NCI-H82 (cell line): ENCODE results near the gene NEURL1B.

Experiments
- DNase-seq: peaks from one replicate; lab custom pipeline; 2025; lab: John Stamatoyannopoulos, UW

The NEURL1B gene

DNA sequence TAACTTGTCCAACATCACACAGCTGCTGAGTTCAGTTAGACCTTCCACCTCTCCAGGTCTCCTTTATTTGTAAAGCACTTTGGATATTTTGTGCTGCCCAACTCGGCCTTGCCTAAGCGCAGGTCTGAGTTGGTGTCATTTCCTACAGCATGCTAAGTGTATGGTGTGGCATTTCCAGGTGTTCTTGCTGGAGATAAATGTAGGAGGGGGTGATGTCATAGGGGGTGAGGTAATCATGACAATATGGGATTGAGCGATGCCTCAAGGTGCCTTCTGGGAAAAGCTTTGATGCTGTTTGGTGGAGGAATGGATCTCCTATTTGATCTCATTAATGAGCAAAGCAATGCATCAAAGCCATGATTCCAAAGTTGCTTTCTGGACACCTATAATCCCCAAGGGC lies 32.3 kb upstream of the NEURL1B start:
- DNase-seq = no peak

DNA sequence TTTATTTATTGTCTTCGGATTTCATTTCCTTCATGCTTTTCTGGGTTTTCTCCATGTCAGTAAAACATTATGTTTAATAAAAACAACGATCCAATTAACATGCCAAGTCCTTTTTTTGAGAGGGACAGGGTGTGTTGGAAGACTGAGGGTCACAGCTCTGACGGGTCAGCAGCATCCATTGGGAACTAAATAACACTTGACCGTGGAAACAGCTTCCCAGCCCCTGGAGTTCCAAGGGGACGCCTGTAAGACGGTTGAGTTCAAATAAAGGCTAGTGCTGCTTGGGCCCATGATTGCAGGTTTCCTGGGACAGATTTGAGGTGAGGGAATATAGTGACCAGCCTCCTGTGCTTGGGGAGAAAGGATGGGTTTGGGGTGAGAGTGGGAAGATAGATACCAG lies 30.4 kb upstream of the NEURL1B start:
- DNase-seq = no peak

DNA sequence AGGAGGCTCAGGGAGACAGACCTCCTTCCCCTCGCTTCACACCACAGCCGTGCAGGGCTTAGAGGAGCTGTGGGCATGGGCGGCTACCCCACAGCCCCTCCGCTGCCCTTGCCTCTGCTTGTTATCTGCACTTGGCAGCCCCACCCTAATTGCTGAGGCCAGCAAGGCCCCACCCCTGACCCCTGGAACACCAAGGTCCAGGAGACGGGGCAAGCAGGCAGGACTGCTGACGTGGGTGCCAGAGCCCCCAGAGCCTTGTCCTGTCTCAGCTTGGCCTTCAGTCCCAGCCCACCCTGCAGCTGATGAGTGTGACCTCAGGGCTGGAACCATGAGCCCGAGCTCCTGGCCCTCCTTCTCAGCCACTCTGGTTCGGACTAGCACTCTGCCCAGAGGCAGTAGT lies 29.1 kb upstream of the NEURL1B start:
- DNase-seq = no peak

DNA sequence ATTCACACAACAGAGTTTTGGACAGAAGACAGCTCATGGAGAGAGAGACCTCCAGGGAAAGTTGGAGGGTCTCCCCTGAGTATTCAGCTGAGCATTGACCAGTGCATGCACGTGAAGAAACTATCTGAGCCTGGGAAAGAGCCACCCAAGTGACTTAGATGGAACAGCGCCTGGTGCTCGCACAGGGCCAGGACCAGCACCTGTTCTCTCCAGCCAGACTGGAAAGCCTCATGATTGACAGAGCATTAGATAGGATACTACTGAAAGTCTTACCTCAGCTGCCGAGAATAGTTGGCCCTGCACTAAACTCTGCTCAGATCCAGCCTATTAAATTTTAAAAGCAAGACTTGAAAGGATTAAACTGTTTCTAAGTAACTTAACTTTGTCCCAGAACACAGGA lies 28.3 kb upstream of the NEURL1B start:
- no peak for DNase-seq

DNA sequence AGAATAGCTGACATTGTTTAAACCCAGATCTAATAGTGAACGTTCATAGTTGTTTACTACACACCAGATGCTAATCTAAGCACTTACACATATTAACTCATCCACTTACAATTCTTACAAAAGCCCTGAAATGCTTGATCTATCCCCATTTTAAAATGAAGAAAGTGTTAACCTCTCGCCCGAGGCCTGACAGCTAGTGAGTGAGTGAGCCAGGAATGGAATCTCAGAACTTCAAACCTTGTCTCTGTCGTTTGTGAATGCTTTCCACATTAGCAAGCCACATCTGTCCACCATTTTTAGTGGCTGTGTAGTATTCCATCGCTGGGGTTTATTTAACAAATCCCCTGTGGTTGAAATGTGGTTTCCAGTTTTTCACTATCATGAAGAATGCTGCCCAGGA lies 24.9 kb upstream of the NEURL1B start:
- DNase-seq = no peak

DNA sequence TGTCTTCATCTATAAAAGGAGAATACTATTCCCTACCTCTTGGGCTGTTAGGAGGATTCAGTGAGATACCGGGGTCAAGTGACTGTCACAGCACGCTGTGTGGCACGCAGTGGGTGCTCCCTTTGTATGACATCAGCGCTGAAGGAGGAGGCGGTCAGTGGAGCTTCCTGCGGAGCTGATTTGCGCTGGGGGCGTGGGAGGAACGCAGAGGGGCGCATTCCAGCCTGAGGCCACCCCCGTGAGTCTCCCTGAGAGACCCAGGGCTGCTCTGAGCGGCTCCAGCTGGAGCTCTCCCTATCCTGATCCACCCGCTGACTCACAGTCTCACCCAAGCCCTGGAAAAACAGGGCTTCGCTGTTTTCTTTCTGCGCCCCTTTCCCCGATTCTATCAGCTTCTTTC lies 24.3 kb upstream of the NEURL1B start:
- DNase-seq = no peak

DNA sequence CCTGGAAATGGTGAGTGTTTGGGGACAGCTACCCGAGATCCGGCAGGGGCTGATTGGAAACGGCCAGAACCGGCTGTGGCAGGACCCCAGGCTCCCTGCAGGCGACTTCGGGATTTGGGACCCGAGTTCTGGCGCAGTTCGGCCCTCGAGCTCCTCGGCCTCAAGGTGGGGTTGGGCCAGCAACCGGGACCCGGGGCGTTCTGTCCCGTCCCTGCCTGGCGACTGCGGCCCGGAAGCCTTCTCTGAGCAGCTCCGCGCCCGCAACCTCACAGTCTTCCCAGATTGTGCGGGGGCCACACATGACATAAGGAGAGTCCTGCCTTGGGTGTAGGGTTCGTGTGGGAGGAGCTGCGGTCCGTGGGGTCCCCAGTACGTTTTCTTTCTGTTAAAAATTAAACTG lies 23.2 kb upstream of the NEURL1B start:
- no peak for DNase-seq

DNA sequence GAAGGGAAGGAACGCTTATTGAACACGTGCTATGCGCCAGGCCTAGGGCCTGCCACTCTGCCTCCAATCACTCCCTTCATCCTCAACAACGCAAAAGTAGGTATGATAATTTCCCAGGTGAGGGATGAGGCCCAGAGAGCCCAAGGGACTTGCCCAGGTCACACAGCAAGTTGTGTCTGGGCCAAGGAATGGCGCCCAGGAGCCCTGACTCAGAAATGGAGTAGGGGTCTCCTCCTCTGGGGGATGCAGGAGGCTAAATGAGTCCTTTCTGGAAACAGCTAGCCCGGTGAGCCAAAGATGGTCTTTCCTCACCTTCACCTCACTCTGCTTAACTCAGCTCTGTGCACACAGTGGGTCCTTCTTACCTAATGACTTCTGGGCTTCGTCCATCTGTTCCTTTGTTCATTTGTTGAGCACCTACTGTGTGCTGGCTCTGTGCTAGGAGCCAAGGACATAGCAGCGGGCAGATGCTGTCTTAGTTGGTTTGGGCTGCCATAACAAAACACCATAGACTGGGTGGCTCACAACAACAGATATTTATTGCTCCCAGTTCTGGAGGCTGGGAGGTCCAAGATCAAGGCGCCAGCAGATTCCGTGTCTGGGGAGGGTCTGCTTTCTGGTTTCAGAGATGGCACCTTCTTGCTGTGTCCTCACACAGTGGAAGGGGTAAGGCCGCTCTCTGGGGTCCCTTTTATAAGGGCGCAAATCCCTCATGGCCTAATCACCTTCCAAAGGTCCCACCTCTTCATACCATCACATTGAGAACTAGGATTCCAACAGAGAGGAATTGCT lies 22.3 kb upstream of the NEURL1B start:
- DNase-seq = no peak

DNA sequence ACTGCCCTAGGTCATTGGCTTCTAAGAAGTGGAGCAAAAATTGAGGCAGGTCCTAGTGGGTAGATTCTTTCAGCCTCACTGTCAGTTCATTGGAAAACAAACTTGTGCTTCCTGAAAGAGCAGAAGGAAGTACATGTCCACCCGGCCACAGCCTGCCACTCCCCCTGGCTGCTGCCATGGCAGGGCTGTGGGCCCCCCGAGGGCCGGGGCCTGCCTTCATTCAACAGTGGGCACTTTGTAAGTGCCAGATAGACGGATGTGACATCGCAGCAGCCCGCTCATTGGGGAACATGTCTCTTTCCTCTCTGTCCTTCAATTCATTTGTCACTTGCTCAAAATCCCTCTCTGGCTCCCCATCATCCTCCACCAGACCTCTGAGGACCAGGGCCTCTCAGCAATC lies 20.6 kb upstream of the NEURL1B start:
- no peak for DNase-seq

DNA sequence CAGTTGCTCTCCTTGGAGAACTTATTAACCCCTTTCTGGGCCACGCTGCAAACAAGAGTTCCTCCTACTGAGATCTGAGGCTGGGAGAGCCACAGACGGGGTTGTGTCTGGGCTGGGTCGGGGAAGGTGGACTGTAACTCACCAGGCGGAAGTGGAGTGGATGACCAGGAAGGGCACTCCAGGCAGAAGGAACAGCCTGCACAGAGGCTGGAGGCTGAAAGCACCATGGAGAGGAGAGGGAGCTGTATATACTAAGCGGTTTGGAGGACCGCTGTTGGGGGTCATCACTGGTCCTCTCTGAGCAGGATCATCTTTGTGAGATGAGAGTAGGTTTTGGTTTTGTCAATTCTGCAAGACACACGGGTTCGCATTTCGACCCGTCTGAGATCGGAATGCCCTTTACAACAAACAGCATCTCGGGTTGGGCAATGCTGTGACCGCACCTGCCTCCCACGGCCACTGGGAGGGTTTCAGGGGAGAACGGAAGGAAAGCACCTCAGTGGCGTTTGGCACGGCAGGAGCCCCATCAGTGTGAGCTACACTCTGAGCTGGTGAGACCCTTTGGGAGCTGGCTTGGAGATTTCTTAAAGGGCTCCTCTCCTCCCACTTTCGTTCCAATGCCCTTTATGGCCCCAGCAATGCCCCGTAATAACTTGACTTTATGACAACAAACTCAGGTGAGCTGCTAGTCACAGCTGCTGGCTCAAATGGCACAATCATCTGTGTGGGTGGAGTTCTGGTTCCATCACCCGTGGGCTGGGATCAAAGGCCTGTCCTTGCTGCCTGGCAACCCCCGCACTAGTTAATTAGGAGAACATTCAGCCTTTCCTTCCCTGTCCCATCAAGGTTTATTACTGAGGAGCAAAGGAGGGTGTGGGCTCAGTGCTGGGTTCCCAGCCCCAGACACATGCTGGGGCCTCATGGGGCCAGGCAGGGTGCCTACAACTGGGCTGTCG lies 18.7 kb upstream of the NEURL1B start:
- no peak for DNase-seq

DNA sequence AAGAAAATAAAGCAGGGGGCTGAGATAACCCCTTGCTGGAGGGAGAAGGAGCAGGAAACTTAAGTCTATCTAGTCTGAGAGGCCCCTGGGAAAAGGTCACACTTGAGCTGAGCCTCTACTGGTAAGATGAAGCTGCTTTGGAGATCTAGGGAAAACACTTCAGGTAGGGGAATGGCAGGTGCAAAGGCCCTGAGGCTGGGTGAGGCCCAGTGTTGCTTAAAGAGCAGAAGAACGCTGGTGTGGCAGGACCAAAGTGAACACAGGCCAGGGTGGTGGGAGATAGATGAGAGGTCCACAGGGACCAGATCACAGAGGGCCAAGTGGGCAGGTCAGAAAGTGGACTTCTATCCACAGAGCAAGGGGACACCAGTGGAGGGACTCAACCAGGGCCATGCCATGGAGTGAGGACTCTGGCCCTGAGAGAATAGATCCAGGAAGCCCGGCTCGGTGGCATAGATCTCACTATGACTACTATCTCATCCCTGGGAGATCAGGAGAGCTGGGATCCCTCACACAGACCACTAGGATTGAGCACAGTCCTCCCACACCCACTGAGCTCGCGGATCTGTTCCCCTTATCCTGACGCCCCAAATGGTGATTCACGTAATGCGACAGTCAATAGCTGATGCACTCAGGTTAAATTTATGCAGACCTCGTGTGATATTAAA lies 17.6 kb upstream of the NEURL1B start:
- DNase-seq = no peak

DNA sequence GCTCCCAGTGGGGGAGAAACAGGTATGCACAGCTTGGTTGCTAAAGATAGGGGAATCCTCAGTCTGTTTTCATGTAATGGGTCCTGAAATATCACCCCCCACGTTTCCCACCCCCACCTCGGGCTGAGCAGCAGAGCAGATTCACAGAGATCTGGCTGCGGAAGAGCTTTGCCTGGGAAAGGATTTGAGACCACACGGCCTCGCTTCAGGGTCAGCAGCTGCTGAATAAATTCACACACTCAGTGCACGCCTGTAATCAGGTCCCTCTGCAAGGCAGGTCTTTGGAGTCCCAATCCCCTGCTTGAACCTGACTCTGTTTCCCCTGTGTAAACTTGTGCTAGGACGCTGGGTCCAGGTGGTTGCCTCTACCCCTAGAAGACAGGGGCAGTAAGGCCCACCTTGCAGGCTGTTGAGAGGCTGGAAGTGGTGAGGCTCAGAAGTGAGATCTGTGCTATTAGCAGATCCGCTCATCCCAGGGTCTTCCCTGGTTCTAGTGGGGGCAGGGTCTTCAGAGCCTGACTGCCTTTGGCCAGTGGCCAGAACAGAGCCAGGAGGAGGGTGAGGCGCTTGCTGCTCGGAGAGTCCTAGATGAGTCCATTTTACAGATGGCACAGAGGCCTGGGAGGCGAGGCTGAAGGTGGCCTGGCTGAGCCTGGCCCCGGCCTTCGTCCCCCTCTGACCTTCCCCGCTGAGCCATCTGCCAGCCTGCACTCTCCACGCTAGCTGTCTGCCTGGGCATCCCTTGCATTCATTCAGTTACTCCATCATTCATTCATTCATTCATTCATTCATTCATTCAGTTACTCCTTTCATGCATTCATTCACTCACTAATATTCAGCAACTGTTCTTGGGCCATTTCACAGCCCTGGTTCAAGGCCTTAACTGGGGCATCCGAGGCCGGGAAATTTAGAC lies 16.7 kb upstream of the NEURL1B start:
- DNase-seq = peak; percentile 20

DNA sequence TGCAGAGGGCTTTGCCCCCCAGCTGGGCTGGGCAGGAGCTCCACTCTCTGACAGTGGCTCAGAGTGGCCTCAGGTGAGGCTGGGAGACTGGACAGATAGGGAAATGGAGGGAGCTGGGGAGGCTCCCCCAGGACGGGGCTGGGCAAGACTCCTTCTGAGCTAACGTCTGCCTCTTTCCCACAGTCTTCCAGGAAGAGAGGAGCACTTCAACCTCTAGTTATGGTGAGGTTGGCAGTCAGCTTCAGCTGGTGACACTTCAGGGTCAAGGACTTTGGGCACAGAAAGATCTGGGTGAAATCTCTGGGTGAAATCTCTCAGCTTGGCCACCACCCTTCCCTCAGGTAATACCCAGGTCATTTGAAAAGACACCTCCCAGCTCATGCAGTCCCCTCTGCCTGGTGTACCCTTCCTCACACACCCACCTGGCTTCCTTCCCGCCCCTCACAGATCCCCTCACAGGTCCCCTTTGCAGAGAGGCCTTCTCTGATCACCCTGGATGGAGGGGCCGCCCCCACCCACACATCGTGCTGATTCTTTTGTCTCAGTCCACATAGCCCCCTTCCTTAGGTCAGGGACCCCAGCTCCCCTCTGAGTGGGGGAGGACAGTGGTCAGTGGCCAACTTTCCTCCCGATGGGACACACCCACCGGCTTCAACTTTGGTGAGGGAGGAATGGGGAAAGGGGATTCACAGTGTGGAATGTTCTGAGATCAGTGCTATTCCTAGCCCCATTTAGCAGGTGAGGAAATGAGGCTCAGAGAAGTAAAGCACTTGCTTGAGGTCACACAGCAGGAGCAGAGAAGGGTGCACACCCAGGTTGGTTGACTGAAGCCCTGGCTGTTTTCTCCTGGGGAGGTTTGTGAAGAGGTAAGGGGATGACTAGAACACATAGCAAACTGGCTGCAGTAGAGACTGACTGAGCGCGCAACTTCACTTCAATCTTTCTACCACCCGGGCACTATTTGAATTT lies 15.8 kb upstream of the NEURL1B start:
- no peak for DNase-seq

DNA sequence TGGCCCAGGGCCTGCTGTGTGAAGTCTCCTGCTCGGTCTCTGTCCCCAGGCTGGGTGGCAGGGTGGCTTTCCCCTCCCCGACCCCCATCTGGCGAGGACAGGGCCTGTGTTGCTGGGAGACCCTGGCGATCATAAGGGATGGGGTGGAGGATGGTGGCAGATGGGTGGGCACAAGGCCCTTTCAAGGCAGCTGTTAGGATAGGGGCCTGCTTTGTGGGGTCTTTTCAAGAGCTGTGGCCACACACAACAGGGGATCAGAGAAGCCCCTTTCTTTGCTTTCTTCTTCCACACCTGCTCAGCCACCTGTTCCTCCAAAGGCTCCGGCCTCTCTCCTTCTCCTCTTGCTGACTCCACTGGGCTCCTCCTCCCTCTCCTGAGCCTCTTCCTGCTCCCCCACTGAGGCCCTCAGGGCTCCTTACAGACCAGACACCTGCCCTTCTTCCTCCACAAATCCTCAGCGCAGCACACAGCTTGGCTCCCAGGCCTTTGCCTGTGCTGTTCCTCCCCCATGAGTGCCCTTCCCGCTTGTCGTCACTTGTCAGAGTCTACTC lies 15.0 kb upstream of the NEURL1B start:
- DNase-seq = peak; percentile 11

DNA sequence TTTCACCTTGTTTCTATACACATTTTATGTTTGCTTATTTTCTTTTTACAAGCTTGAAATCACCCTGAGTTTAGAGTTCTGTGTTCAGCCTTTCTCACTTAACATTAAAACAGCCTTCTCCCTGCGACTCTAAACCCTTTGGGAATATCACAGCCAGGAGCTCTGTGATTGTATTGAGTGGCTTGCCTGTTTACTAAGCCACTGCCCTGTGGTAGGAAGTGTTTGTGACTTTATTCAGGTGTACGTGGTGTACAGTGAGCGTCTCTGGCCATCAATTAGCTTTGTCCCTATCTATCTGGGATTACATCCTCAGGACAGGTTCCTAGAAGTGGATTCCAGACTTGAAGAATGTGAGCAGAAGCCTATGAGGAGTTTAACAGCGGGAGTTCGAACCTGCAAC lies 11.0 kb upstream of the NEURL1B start:
- no peak for DNase-seq

DNA sequence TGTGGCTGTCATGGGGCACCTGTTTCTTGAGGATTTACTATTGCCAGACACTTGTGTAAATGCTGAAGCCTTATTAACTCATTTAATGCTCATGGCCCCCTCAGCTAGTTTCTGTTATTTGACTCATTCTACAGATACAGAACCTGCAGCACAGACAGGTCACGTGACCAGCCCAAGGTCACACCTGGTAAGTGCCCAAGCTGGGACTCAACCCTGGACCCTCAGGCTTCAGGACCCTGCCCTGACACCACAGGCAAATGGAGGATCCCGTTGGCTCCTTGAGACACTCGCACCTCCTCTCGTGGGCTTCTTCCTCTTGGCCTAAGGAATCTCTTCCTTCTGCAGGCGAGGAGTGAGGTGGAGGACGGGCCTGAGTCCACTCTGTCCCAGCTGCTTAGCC lies 10.6 kb upstream of the NEURL1B start:
- DNase-seq = no peak

DNA sequence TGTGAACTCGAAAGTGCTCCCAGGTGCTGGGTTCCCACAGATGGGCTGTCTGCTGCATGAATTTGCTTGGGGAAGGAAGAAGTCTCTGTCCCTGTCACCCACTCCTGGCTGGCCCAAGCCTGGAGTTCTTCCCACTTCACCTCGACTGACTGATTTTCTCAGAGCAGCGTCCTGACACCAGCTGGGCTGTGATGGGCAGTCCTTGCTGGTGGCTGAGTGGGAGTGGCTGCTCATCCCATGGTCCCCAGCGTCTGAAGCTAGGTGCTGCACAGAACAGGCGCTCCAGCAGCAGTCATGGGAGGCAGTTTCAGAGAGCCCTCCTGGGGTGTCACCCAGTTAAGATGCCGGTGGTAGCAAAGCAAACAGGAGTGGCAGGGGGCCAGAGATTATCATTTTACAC lies 10.1 kb upstream of the NEURL1B start:
- DNase-seq = peak; percentile 21

DNA sequence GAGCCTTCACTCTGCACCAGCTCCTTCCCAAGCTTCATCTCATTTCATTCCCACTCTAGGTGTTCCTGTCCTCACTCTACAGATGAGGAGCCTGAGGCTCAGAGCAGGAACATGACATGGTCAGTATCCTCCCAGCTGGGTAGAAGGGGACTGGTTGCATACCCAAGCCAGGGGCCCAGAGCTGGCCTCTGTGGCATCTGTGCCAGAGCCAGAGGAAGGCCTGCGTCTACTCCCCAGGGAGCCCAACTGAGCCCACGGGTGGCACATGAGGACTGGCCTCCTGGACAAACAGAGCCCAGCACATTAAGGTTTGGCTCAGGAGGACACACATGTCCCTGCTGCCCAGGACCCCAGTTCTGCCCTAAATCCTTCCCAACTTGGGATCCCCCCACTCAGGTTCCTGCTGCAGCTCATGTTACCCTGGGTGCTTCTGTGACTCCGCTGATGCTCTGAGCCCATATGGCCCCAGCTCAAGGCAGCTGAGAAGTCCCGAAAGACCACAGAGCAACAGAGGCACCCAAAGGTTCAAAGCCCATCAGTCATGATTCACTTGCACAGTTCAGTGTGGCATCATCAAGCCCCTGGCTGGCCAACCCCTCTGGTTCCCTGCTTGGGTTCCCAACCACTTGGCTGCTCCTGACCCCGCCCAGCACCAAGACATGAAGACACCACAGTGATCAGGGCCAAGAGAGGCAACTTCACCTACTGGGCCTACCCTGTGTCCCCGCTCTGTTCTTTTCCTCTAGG lies 8.5 kb upstream of the NEURL1B start:
- no peak for DNase-seq

DNA sequence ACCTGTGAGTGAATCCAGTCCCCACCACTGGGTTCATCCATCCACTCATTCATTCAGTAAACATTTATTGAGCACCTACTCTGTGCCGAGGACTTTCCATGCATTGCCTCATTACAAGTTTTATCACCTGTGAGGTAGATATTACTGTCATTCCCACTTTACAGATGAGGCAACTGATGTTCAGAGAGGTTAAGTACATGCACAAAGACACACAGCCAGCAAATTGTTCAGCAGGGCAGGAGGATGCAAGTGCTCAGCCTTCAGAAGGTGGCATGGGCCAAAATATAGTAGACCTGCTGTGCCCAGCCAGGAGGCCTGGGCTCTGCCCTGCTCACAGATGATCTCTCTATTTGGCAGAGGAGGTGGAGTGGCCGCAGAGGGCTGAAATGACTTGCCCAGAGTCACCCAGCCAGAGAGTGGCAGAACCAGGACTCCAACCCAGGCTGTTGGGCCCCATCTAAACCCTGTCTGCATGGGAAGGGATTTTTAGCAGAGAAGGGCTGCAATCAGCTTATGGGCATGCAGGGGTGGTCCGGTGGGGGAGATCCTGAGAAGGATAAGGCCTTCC lies 7.6 kb upstream of the NEURL1B start:
- DNase-seq = no peak
